ENCODE results near the gene CCDC191.

Gene CCDC191

GRCh38 chr3:114101101-114101500, 44.8 kb upstream of the CCDC191 start:
- Histone ChIP-seq H3K27ac (ENCODE audit: extremely low read depth, low read depth, low read length) (no peak overlapping the region), H3K9me3 (ENCODE audit: control insufficient read depth, insufficient read depth, low read depth, low read length) (no peaks in the 10 kb centered on the region), H3K36me3 (ENCODE audit: control insufficient read depth in 2 of 2, insufficient read depth in 1 of 2, low read length in 2 of 2) (no peaks in the 10 kb centered on the region), H3K4me1 (ENCODE audit: control insufficient read depth, insufficient read depth, low read length) (no peaks in the 10 kb centered on the region), H3K4me3 (ENCODE audit: low read depth, low read length) (no peak overlapping the region)
- no peak for TF ChIP-seq ZNF404 (tag by site-specific recombination; IDR thresholded peaks at IDR 0.05)
- no peak for TF ChIP-seq ZNF549 (tag by site-specific recombination; IDR thresholded peaks at IDR 0.05)
- no peak for TF ChIP-seq ZNF621 (tag by site-specific recombination; IDR thresholded peaks at IDR 0.05)
- no peak for TF ChIP-seq MZF1 (tag by site-specific recombination; IDR thresholded peaks at IDR 0.05; ENCODE audit: borderline replicate concordance)
- TF ChIP-seq ZNF449 (tag by site-specific recombination; IDR thresholded peaks at IDR 0.05), result no peak
- TF ChIP-seq GLI2 (tag by site-specific recombination; IDR thresholded peaks at IDR 0.05; ENCODE audit: borderline replicate concordance, low read depth), result no peak
- TF ChIP-seq MYNN (tag by site-specific recombination; IDR thresholded peaks at IDR 0.05; ENCODE audit: borderline replicate concordance), result no peak
- no peak for TF ChIP-seq ZNF426 (tag by site-specific recombination; IDR thresholded peaks at IDR 0.05)
- no peak for TF ChIP-seq ZBTB44 (tag by site-specific recombination; IDR thresholded peaks at IDR 0.05)
- no peak for TF ChIP-seq ZNF24 (tag by site-specific recombination; IDR thresholded peaks at IDR 0.05)
- TF ChIP-seq BCL11B (tag by site-specific recombination; IDR thresholded peaks at IDR 0.05; ENCODE audit: low read depth), result no peak
- TF ChIP-seq REPIN1 (tag by site-specific recombination; IDR thresholded peaks at IDR 0.05; ENCODE audit: low read depth), result no peak
- TF ChIP-seq ZNF580 (tag by site-specific recombination; IDR thresholded peaks at IDR 0.05), result no peak
- TF ChIP-seq ZXDB (tag by site-specific recombination; IDR thresholded peaks at IDR 0.05), result no peak
- no peak for TF ChIP-seq YY1 (tag by site-specific recombination; IDR thresholded peaks at IDR 0.05)
- no peak for TF ChIP-seq ZNF18 (tag by site-specific recombination; IDR thresholded peaks at IDR 0.05)
- no peak for TF ChIP-seq WT1 (tag by site-specific recombination; IDR thresholded peaks at IDR 0.05)
- ChIA-PET CTCF (interaction anchor here (0.7 to 1.4 kb wide), 2 partner anchors 26 to 1915 kb away, joined by 3 read pairs; no protein-coding TSS in a partner anchor), POLR2A (no interaction called here)

- ChIA-PET CTCF (interaction anchor here (2.0 kb wide), 1 partner anchor 9 kb away, joined by 4 read pairs; no protein-coding TSS in a partner anchor), POLR2A (no interaction called here)
- 0 out of 2 replicates have a peak, but pooled peaks cover 2% of the 10 kb centered on the region for H3K4me1 ChIP-seq (ENCODE audit: control insufficient read depth, insufficient read depth, low read length)
- H3K9me3 ChIP-seq (ENCODE audit: control insufficient read depth, insufficient read depth, low read depth, low read length), result no peaks in the 10 kb centered on the region
- no peak overlapping the region for H3K27ac ChIP-seq (ENCODE audit: extremely low read depth, low read depth, low read length)
- TF ChIP-seq TCF7L2 (IDR thresholded peaks at IDR 0.05; ENCODE audit: borderline replicate concordance, low read depth, low read length), result no peak
- no peaks in the 10 kb centered on the region for H3K36me3 ChIP-seq (ENCODE audit: control insufficient read depth in 2 of 2, insufficient read depth in 1 of 2, low read length in 2 of 2)
- H3K4me3 ChIP-seq (ENCODE audit: low read depth, low read length), result no peak overlapping the region
These were observed 39.5 kb upstream of the CCDC191 start for GRCh38 chr3:114095796-114096195.
